ENCODE data around the gene PIH1D1. TPM values are rescaled to one million over a fixed set of nuclear protein-coding genes. Genes with fewer than 3 reads are reported as not detected.

Gene PIH1D1
- total RNA-seq, 4 donors from 2014 or later = 82.0 to 124 (median 104) TPM

- peaks cover 49% of the 10 kb centered on the region for H3K27me3 ChIP-seq
- WGBS = 57% methylated on average over 8 of the region's 15 CpGs
- no peak for DNase-seq (ENCODE audit: low spot score in 2 of 2)
Observed at GRCh38 chr19:49415102-49415809, 36.4 kb downstream of the PIH1D1 start.

GRCh38 chr19:49414256-49414655 lies 37.4 kb downstream of the PIH1D1 start:
- Histone ChIP-seq H3K9me3 (no peaks in the 10 kb centered on the region), H3K27me3 (peaks cover 39% of the 10 kb centered on the region), H3K36me3 (no peaks in the 10 kb centered on the region), H3K4me1 (no peaks in the 10 kb centered on the region), H3K27ac (no peak overlapping the region), H3K4me3 (no peak overlapping the region)
- DNase-seq (ENCODE audit: low spot score in 2 of 2) = no peak
- 76% methylated on average over 3 of the region's 3 CpGs for WGBS
- TF ChIP-seq EP300 (IDR thresholded peaks at IDR 0.05) (no peak), POLR2AphosphoS5 (IDR thresholded peaks at IDR 0.05) (no peak), CTCF (IDR thresholded peaks at IDR 0.05) (no peak), POLR2A (IDR thresholded peaks at IDR 0.05) (no peak)

More at GRCh38 chr19:49415102-49415809, 36.4 kb downstream of the PIH1D1 start:
- H3K4me3 ChIP-seq = no peak overlapping the region
- no peaks in the 10 kb centered on the region for H3K9me3 ChIP-seq
- no peak overlapping the region for H3K27ac ChIP-seq
- H3K36me3 ChIP-seq = no peaks in the 10 kb centered on the region
- H3K4me1 ChIP-seq = no peaks in the 10 kb centered on the region
- TF ChIP-seq POLR2A (IDR thresholded peaks at IDR 0.05) (no peak), POLR2AphosphoS5 (IDR thresholded peaks at IDR 0.05) (no peak), EP300 (IDR thresholded peaks at IDR 0.05) (no peak), CTCF (IDR thresholded peaks at IDR 0.05) (no peak)

- Histone ChIP-seq H3K36me3 (no peaks in the 10 kb centered on the region), H3K27me3 (peaks cover 30% of the 10 kb centered on the region), H3K4me3 (no peak overlapping the region), H3K4me1 (no peaks in the 10 kb centered on the region), H3K9me3 (no peaks in the 10 kb centered on the region), H3K27ac (no peak overlapping the region)
- DNase-seq (ENCODE audit: low spot score in 2 of 2) = no peak
- no peak for TF ChIP-seq POLR2AphosphoS5 (IDR thresholded peaks at IDR 0.05)
- no peak for TF ChIP-seq EP300 (IDR thresholded peaks at IDR 0.05)
- TF ChIP-seq CTCF (IDR thresholded peaks at IDR 0.05) = no peak
- TF ChIP-seq POLR2A (IDR thresholded peaks at IDR 0.05) = no peak
- WGBS = 94% methylated on average over 4 of the region's 9 CpGs
Observed at GRCh38 chr19:49413348-49413747, 38.3 kb downstream of the PIH1D1 start.

GRCh38 chr19:49411681-49412326 lies 39.8 kb downstream of the PIH1D1 start:
- H3K4me1 ChIP-seq = no peaks in the 10 kb centered on the region
- no peak overlapping the region for H3K4me3 ChIP-seq
- peaks cover 16% of the 10 kb centered on the region for H3K27me3 ChIP-seq
- no peaks in the 10 kb centered on the region for H3K36me3 ChIP-seq
- DNase-seq (ENCODE audit: low spot score in 2 of 2) = no peak
- H3K27ac ChIP-seq = no peak overlapping the region
- no peaks in the 10 kb centered on the region for H3K9me3 ChIP-seq
- TF ChIP-seq POLR2A (IDR thresholded peaks at IDR 0.05) = no peak
- WGBS = 84% methylated on average over 3 of the region's 3 CpGs

- DNase-seq (ENCODE audit: low spot score in 2 of 2) = no peak
- Histone ChIP-seq H3K9me3 (no peaks in the 10 kb centered on the region), H3K4me1 (no peaks in the 10 kb centered on the region), H3K27ac (no peak overlapping the region), H3K36me3 (no peaks in the 10 kb centered on the region), H3K4me3 (no peak overlapping the region), H3K27me3 (no peaks in the 10 kb centered on the region)
- TF ChIP-seq EP300 (IDR thresholded peaks at IDR 0.05) = no peak
- WGBS = 78% methylated on average over 5 of the region's 5 CpGs
Observed at GRCh38 chr19:49409441-49410029, 42.1 kb downstream of the PIH1D1 start.

- H3K4me3 ChIP-seq = no peak overlapping the region
- no peaks in the 10 kb centered on the region for H3K36me3 ChIP-seq
- H3K4me1 ChIP-seq = no peaks in the 10 kb centered on the region
- H3K9me3 ChIP-seq = no peaks in the 10 kb centered on the region
- no peak for DNase-seq (ENCODE audit: low spot score in 2 of 2)
- no peak overlapping the region for H3K27ac ChIP-seq
- H3K27me3 ChIP-seq = no peaks in the 10 kb centered on the region
- no peak for TF ChIP-seq POLR2A (IDR thresholded peaks at IDR 0.05)
- no peak for TF ChIP-seq POLR2AphosphoS5 (IDR thresholded peaks at IDR 0.05)
- TF ChIP-seq EP300 (IDR thresholded peaks at IDR 0.05) = no peak
- TF ChIP-seq CTCF (IDR thresholded peaks at IDR 0.05) = no peak
- WGBS = 88% methylated on average over 8 of the region's 8 CpGs
Observed at GRCh38 chr19:49408816-49409440, 42.7 kb downstream of the PIH1D1 start.

Measured in suprapubic skin (tissue), 4 donors.